HG03139 (cell line): ENCODE results near the gene COX8A.

ENCODE experiments used
- ATAC-seq: cut with Tn5 transposase; IDR thresholded peaks from one replicate; pipeline ENCODE4 v1.9.1; 2021; ENCODE audit not compliant: unreplicated experiment

The COX8A gene

GRCh38 chr11:64019106-64020037, 45.0 kb downstream of the COX8A start:
- ATAC-seq = no peak

DNA sequence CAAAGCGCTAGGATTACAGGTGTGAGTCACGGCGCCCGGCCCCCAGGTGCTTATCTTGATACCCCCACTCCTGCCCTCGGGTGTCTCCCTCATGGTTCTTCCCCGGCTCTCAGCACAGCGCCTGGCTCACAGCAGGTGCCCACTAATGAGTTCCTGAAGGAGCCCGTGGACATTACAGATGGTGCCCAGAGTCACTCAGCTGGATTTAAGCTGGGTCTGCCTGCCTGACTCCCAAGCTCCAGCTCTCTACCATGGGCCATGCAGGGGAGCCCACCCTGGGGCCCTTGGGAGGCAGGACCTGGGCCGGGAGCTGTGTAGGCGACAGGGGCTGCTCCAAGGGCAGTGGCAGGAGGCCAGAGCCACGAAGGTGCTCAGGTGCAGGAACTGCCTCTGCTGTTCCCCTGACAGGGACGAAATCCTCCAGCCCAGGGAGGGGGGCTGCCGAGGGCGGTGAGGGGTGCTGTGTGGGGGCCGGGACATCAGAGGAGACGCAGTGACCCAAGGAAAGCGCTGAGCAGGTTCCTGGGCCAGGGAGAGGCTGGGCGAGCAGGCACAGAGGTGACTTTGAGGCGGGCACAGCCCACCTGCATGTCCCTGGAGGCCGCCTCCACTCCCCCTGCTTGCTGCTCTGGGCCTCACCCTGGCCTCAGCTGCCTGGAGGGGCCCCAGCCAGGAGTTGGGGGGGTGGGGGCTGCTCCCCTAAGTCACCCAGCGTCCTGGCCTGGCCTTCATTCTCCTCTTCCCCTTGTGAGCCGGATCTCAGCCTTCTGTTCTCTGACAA, 46.7 kb downstream of the COX8A start:
- no peak for ATAC-seq

DNA sequence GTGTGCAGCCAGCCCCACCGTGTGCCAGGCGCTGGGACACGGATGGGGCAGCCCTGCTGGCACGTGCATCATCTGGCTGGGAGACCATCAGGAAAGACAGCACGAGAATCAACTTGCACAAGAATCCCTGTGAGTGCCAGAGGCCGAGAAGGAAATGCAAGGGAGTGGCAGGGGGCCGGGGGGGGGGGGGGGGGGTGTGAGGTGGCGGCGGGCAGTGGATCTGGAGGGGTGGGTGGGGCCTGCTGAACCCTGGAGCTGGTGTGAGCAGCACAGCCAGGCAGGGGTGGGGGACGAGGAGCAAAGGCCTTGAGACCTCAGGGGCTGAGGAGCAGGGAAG, 47.3 kb downstream of the COX8A start:
- no peak for ATAC-seq

DNA sequence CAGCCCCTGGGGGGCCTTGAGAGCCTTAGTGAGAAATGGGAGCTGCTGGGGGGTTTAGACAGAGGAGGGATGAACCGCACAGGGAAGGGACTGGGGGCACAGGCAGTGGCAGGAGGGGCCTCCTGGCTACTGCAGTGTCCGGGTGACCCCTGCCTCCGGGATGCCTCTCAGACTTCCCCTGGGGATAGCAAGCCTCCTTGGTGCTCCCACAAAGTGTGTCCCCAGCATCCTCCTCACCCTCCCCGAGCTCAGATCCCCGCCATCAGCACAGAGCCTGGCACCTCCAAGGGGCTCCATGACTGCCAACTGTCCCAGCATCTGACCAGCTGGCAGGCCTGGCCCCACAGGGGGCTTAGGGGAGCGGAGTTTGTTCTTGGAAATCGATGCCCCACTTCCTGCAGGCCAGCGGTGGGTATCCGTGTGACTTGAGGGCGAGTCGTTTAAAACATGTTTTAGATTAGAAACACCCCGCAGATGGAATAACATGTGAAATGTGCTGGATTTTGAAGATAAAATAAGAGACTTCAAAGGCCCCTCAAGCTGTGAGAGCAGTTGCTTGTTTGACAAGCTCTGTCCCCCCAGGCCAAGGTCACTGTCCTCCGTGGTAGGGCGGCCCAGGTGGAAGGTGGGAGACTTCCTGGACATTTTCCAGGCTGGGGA, 47.8 kb downstream of the COX8A start:
- ATAC-seq = no peak

DNA sequence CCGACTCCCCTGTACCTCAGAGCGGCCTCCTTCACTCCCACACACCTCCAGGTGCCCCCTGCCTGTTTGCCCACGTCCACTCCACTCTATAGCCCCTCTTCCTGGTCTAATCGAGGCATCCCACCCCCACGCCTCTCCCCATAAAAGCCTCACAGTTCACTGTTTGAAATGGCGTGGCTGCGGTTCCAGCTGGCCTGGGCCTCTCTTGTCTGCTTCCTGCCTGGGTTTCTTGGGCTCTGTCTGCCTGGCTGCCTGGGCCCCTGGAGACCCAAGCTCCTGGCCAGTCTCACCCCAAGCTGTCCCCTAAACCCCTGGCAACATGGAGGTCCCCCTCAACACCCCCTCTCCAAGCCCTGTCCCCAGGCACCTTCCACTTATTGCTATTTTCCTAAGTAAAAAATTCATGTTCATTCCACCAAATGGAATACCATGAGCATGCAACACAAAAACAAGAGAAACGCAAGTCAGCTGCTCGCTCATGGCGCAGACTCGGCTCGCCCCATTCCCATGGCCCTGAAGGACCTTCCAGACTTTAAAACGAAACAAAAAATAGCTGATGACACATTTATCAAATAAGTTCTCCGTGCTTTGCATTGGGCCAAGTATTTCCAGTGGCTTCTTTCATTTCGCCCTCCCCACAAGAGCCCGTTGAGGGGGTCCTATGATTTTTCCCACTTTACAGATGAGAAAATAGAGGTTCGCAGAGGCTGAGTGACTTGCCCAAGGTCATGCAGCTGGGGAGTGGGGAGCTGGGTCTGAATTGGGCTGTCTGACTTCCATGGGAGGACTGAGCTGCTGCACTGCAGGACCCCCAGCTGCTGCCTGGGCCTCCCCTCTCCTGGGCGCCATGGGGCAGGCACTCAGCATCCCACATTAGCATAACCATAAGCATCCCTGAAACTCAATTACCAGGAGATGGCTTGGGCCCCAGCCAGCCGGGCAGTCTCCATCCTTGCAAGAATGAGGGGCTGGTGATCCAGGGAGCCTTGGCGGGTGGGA, 49.6 kb downstream of the COX8A start:
- ATAC-seq = no peak

DNA sequence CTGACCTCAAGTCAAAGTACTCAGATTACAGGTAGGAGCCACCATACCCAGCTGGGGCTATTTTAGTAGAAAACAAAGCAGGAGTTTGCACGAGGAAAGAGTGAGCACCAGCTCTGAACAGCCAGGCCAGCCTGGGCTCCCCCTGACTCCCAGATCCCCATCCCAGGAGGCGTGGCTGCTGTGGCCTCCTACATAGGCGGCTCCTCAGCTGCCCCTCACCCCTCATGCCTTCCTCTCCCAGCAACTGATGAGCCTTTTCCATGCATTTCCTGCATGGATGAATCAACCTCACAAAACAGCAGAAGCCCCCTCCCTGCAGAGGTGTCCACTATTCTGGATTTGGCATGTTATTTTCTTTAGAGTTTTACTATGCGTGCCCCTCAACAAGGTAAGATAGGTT, 50.8 kb downstream of the COX8A start:
- ATAC-seq = no peak
